Measurements from ENCODE around the gene PEA15.
A peak's percentile ranks its signal among the peaks of the same experiment; 100 is the strongest.

PEA15 gene

GRCh38 chr1:160208557-160209320, 3.6 kb downstream of the PEA15 start:
- FAIRE-seq (no peak), DNase-seq (ENCODE audit: low spot score) (no peak)

- no peak for DNase-seq (ENCODE audit: low spot score)
- no peak for FAIRE-seq
Measured at GRCh38 chr1:160209321-160210046, 4.3 kb downstream of the PEA15 start.

GRCh38 chr1:160210561-160210960, 5.4 kb downstream of the PEA15 start:
- no peak for DNase-seq (ENCODE audit: low spot score)
- no peak for FAIRE-seq

GRCh38 chr1:160211046-160211790, 6.0 kb downstream of the PEA15 start:
- FAIRE-seq: no peak
- no peak for DNase-seq (ENCODE audit: low spot score)

GRCh38 chr1:160214481-160215140, 9.4 kb downstream of the PEA15 start:
- FAIRE-seq (no peak), DNase-seq (ENCODE audit: low spot score) (no peak)

- DNase-seq (ENCODE audit: low spot score): no peak
- FAIRE-seq: no peak
Measured at GRCh38 chr1:160216301-160216700, 11.1 kb downstream of the PEA15 start.

- FAIRE-seq: no peak
- no peak for DNase-seq (ENCODE audit: low spot score)
Measured at GRCh38 chr1:160217481-160218051, 12.4 kb downstream of the PEA15 start.

GRCh38 chr1:160219062-160219929, 14.1 kb downstream of the PEA15 start:
- no peak for FAIRE-seq
- DNase-seq (ENCODE audit: low spot score): peak; percentile 24

GRCh38 chr1:160220301-160220700, 15.1 kb downstream of the PEA15 start:
- FAIRE-seq (no peak), DNase-seq (ENCODE audit: low spot score) (no peak)

- no peak for FAIRE-seq
- DNase-seq (ENCODE audit: low spot score): no peak
Measured at GRCh38 chr1:160221089-160221488, 15.9 kb downstream of the PEA15 start.

- DNase-seq (ENCODE audit: low spot score) (no peak), FAIRE-seq (no peak)
Measured at GRCh38 chr1:160222546-160222945, 17.4 kb downstream of the PEA15 start.

GRCh38 chr1:160224606-160225005, 19.4 kb downstream of the PEA15 start:
- FAIRE-seq (no peak), DNase-seq (ENCODE audit: low spot score) (no peak)

- FAIRE-seq: no peak
Measured at GRCh38 chr1:160225345-160225744, 20.2 kb downstream of the PEA15 start.

GRCh38 chr1:160226623-160227022, 21.4 kb downstream of the PEA15 start:
- DNase-seq (ENCODE audit: low spot score): no peak
- no peak for FAIRE-seq

More at GRCh38 chr1:160225345-160225744, 20.2 kb downstream of the PEA15 start:
- DNase-seq (ENCODE audit: low spot score): no peak

- FAIRE-seq: no peak
- DNase-seq (ENCODE audit: low spot score): no peak
Measured at GRCh38 chr1:160227034-160227433, 21.9 kb downstream of the PEA15 start.

GRCh38 chr1:160227561-160227960, 22.4 kb downstream of the PEA15 start:
- FAIRE-seq: no peak

GRCh38 chr1:160228431-160228830, 23.2 kb downstream of the PEA15 start:
- FAIRE-seq (no peak), DNase-seq (ENCODE audit: low spot score) (no peak)

More at GRCh38 chr1:160227561-160227960, 22.4 kb downstream of the PEA15 start:
- DNase-seq (ENCODE audit: low spot score): no peak

GRCh38 chr1:160232911-160233310, 27.7 kb downstream of the PEA15 start:
- FAIRE-seq (no peak), DNase-seq (ENCODE audit: low spot score) (no peak)

- no peak for DNase-seq (ENCODE audit: low spot score)
- FAIRE-seq: no peak
Measured at GRCh38 chr1:160236806-160237205, 31.6 kb downstream of the PEA15 start.

GRCh38 chr1:160237558-160237957, 32.4 kb downstream of the PEA15 start:
- FAIRE-seq (no peak), DNase-seq (ENCODE audit: low spot score) (no peak)
